GM19025 (cell line): ENCODE measurements around the gene EBF3.

Experiments
- ATAC-seq: cut with Tn5 transposase; IDR thresholded peaks from one replicate; pipeline ENCODE4 v1.9.1; 2021; ENCODE audit warnings: mild to moderate bottlenecking, low read depth, moderate library complexity; ENCODE audit not compliant: unreplicated experiment

The EBF3 gene

DNA sequence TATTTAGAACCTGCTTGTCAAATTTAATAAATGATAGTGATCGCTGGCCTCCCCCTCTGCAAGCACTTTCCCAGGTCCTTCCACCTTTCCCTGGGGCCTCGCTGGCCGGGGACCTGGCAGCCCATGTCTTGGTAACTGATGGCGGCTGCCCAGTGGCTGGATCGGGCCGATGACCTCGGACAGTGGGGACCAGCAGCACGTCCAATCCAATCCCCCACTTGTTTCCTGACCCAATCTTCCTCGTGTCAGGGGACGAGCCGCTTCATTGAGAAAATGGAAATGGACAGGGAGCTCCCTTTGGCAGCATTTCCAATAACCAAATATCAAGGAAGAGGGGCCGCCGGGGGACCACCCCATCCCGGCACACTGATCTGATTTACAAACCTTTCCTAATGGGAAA, 17.2 kb downstream of the EBF3 start:
- ATAC-seq: no peak

DNA sequence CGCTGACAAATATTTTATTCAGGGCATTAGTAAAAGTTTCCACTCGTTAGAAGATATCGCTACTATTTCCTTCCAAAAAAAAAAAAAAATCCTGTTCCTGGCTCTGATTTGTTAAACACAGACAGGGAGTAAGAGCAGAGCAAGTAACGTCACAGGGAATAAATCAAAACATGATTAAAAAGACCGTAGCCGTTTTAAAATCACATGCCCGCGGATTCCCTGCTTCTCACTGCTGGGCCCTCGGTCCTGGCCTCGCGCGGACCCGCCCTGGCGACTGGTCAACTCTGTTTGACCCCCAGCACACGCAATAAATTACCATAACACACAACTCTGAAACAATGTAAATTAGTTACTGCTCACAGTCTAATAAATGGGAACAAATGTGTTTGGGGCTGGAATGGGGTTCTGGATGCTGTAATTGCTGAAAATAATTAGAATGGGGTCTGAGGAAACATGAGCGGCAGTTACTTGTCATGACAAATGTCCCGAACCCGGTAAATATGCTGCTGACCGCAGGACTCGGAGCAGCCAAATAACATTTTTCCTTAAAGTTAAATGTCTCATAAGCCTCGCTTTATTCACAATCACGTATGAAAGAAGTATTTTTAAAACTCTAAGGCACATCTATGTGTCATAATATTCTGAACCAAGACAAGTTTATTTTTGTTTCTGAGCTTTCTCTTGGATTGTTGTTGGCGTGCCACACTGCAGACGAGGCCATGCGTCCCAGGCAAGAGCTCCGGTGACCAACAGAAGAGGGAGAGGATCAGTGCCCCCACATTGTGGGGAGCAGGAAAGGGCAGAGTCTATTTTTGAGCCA, 17.9 kb downstream of the EBF3 start:
- ATAC-seq: no peak

DNA sequence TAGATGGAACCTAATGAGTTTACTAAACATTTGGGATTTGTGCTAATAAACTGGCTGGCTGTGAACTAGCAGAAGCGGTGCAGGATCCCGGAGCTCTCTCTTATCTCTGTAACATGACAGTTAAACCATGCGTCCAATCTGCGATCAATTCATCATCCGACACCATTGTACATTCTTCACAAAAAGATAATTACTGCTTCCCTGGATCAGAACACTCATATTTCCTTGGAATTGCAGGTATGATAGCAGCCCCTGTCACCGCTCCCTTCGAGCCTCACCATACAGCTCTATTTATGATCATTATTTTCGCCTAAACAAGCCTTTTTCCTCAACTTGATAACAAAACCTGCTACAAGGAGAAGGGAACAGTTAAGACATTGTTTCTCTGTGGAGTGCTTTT, 18.5 kb downstream of the EBF3 start:
- no peak for ATAC-seq

DNA sequence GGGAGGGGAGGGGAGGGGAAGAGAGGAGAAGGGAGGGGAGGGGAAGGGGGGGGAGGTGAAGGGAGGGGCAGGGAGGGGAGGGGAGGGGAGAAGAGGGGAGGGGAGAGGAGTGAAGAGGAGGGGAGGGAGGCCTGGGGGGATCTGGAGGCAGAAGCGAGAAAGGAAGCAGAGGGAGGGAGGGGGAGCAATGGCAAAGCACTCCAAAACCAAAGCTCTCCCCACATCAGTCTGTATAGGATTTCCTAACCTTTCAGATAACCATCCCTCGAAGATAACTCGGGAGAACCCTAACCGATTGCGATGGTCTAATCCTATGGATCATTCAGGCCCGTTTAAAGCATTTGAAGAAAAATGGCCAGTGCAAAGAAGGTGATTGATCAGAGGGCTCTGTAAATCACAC, 19.0 kb downstream of the EBF3 start:
- ATAC-seq: no peak

- no peak for ATAC-seq
Observed at GRCh38 chr10:129944456-129944855, 19.6 kb downstream of the EBF3 start.

GRCh38 chr10:129942936-129943715, 20.9 kb downstream of the EBF3 start:
- no peak for ATAC-seq

- ATAC-seq: no peak
Observed at GRCh38 chr10:129942391-129942790, 21.7 kb downstream of the EBF3 start.

- ATAC-seq: no peak
Observed at GRCh38 chr10:129942019-129942277, 22.1 kb downstream of the EBF3 start.

- ATAC-seq: no peak
Observed at GRCh38 chr10:129941199-129942018, 22.7 kb downstream of the EBF3 start.

DNA sequence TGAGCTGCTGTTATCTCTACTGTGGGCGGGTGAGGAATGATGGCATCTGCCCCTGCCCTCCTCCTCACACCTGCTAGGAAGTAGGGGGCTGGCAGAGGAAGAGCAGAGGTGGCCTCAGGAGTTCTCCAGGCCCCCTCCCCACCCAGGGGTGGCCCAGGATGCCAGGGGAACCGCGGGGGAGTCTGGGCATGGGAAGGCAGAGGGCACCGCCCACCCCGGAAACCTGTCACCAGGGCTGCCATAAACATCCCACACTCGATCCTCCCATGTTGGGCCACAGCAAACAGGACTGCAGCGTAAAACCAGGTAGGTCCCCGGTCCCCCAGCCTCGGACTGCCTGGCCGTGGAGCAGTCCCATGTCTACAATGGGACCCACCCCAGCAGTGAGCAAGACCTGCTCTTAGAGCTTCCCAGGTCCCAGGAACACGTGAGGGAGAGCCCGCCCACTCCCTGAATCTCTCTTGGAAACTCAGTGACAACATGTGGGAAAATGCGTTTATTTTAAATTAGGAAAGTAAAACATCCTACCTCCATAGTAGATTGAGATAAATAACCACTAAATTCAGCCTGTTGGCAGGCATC, 23.4 kb downstream of the EBF3 start:
- ATAC-seq: no peak

GRCh38 chr10:129939416-129940275, 24.4 kb downstream of the EBF3 start:
- no peak for ATAC-seq

DNA sequence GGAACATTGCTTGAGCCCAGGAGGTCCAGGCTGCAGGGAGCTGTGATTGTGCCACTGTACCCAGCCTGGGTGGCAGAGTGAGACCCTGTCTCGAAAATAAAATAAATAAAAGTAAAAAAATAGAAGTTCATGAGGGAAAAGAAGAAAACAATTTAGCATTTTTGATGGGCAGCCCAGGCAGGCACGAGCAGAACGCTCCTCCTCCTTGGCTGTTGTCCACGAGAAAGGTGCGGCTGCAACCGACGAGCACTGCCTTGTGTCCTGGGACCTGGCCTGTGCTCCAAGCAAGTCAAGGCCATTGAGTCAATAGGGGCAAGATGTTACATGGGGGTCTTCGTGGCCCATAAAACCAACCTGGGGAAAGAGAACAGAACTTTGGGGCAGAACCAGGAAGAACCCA, 25.6 kb downstream of the EBF3 start:
- no peak for ATAC-seq

GRCh38 chr10:129937351-129937751, 26.7 kb downstream of the EBF3 start:
- ATAC-seq: no peak

DNA sequence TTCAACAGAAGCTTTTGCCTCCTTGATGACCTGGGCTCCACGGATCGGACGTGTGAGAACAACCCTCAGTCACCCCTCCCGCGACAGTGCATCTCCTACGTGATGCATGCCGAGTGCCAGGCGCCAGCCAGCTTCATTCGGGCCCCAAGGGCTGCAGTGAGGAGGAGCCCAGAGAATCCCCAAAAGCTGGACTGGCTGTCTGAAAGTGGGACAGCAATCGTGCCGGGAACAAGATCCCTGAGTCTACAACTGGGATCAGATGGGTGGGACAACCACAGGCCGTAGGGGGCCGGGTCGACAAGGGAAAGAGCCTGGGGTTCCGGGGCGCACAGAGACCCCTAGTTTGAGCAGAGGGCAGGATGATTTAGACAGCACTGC, 27.2 kb downstream of the EBF3 start:
- ATAC-seq: no peak

GRCh38 chr10:129936266-129936922, 27.7 kb downstream of the EBF3 start:
- no peak for ATAC-seq

DNA sequence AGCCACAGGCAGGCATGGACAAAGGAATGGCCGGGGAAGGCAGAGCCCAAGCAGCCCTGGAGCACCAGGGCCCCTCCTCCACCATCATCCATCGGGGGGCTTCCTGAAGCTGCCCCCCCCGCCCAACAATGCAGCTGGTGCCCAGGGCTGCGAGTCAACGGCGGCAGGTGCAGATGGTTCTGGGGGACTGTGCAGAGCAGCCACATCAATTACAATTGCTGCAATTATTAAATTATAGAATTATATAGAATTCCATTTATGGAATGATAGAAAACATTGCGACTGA, 28.3 kb downstream of the EBF3 start:
- no peak for ATAC-seq

- no peak for ATAC-seq
Observed at GRCh38 chr10:129935102-129935866, 28.8 kb downstream of the EBF3 start.

DNA sequence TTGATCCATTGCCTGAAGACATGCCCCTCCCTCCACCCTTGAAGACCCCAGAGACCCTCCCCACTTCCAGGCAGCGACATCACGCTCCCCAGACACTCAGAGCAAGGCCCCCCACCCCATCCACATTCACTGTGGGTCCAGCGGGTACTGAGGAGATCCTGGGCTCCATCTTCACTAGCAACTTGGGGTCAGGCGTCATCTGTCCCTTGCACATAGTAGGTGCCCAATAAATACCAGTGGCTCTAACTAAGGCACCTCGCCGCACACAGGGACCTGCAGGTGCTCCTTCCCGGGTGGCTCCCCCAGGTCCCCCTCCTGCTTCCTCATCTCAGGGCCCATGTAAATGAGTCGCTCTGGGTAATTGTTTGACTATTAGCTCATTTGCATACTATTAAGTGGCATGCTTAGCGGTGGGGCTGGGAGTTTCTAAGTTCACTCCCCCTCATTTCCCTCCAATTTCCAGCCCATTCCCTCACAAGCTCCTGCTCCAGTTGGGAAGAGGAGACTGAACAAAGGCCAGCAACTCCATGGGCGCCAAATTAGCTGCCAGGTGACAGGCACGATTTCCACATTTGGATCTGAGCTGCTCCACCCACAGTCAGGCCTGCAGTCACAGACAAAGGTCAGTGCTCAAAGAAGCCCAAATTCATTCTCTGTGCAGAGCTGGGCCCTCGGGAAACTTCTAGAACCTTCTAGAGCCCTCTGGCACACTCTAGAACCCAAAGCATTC, 29.7 kb downstream of the EBF3 start:
- ATAC-seq: no peak
